ENCODE data around the gene ADAMTSL1. TPM values are rescaled to one million over a fixed set of nuclear protein-coding genes. Genes with fewer than 3 reads are reported as not detected.

ADAMTSL1 gene
- total and polyA plus RNA-seq, 2 of the 8 experiments (the other 6 are each of a cell fraction or from before 2014, with no cell fraction given) = 0.84 to 1.1 TPM

DNA sequence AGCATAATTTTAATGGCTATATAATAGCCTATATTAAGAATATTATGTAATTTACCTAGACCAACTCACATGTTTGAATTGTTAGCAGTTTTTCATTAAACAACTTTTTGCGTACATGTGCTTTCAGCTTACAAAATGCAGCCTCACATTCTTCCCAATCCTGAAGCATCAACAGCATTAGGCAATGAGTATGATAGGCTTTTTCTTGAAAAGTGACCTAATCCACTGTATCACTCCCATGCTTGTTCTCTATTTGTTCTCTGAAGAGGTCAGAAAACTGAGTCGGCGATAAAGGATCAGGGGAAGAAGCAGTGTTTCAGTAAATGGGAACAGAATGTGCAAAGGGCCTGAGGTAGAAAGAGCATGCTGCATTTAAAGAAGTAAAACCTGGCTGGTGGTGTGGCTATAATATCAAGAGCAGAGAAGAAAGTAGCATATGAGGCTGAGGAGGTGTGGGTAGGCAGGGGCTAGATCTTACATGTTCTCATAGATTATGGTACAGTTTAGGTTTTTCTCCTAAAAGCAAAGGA, 346.7 kb downstream of the ADAMTSL1 start:
- H3K27ac ChIP-seq (ENCODE audit: low read depth, low read length) = no peak overlapping the region
- no peaks in the 10 kb centered on the region for H3K27me3 ChIP-seq (replicated peaks in 1 of 4; ENCODE audit: control insufficient read depth in 3 of 4, extremely low read depth in 1 of 4, insufficient read depth in 3 of 4, low read length in 3 of 4)
- H2AFZ ChIP-seq (ENCODE audit: low read length) = no peak overlapping the region
- H3K79me1 ChIP-seq (ENCODE audit: low read depth, low read length) = no peaks in the 10 kb centered on the region
- no peak overlapping the region for H3K18ac ChIP-seq (ENCODE audit: extremely low read depth, low read length)
- H3K4me3 ChIP-seq (ENCODE audit: extremely low read depth in 1 of 4, insufficient read depth in 2 of 4, low read depth in 3 of 4, low read length in 4 of 4) = no peak overlapping the region
- no peak overlapping the region for H3K4me2 ChIP-seq (ENCODE audit: insufficient read depth in 1 of 2, low read depth in 2 of 2, low read length in 2 of 2)
- no peak overlapping the region for H2BK20ac ChIP-seq (ENCODE audit: low read length)
- no peaks in the 10 kb centered on the region for H4K20me1 ChIP-seq (replicated peaks in 1 of 2; ENCODE audit: control insufficient read depth in 1 of 2, insufficient read depth in 2 of 2, low read length in 2 of 2)
- no peaks in the 10 kb centered on the region for H3K23me2 ChIP-seq (ENCODE audit: low read depth, low read length)
- H3K36me3 ChIP-seq (ENCODE audit: control insufficient read depth in 2 of 4, insufficient read depth in 4 of 4, low read length in 3 of 4) = no peaks in the 10 kb centered on the region
- no peak overlapping the region for H3K9ac ChIP-seq (replicated peaks in 1 of 4; ENCODE audit: extremely low read depth in 1 of 4, low read depth in 3 of 4, low read length in 3 of 4)
- H3K4ac ChIP-seq (replicated peaks; ENCODE audit: insufficient read length, low read depth, low read length) = no peak overlapping the region
- no peak for DNase-seq (ENCODE audit: low read depth in 1 of 2, low spot score in 2 of 2)
- no peak overlapping the region for H4K8ac ChIP-seq (ENCODE audit: extremely low read depth, insufficient read depth, low read length)
- H2BK5ac ChIP-seq (ENCODE audit: low read depth, low read length) = no peak overlapping the region
- H3K23ac ChIP-seq (ENCODE audit: insufficient read length) = no peak overlapping the region
- ChIA-PET POLR2A (ENCODE audit: partially characterized antibody) (no interaction called here), CTCF (ENCODE audit: partially characterized antibody) (interaction anchor here (0.7 to 1.5 kb wide), 3 partner anchors 13 to 194 kb away, joined by 3 read pairs; no protein-coding TSS in a partner anchor)
- H2BK120ac ChIP-seq (replicated peaks; ENCODE audit: low read depth, low read length) = no peak overlapping the region
- peaks cover 0 to 3% (median 0%) of the 10 kb centered on the region in 4 experiments; a peak in 1 of 7 replicates for H3K4me1 ChIP-seq (replicated peaks in 1 of 4; ENCODE audit: control insufficient read depth in 3 of 4, insufficient read depth in 4 of 4, low read length in 3 of 4)
- no peak overlapping the region for H2BK12ac ChIP-seq (ENCODE audit: low read depth, low read length)
- H3K14ac ChIP-seq (ENCODE audit: insufficient read length) = no peak overlapping the region
- H3K9me3 ChIP-seq (ENCODE audit: insufficient read depth in 2 of 2, low read depth in 1 of 2, low read length in 1 of 2) = no peaks in the 10 kb centered on the region
- H3K79me2 ChIP-seq (ENCODE audit: control insufficient read depth in 1 of 2, insufficient read depth in 2 of 2, low read length in 2 of 2) = no peaks in the 10 kb centered on the region
- H4K5ac ChIP-seq (ENCODE audit: insufficient read length, low read depth, low read length) = no peak overlapping the region
- H2BK15ac ChIP-seq (ENCODE audit: low read length) = no peak overlapping the region
- 92% methylated on average over 3 of the region's 3 CpGs; no CpG with 5 or more reads in 1 of the 2 experiments for WGBS, 2 experiments (ENCODE audit: extremely low coverage in 1 of 2, insufficient coverage in 1 of 2, insufficient read length in 1 of 2, insufficient replicate concordance in 2 of 2, low coverage in 1 of 2, low lambda C conversion rate in 2 of 2, missing lambda C conversion rate in 1 of 2)
- no peak overlapping the region for H2AK5ac ChIP-seq (ENCODE audit: low read depth, low read length)
- no peak overlapping the region for H3K56ac ChIP-seq (replicated peaks; ENCODE audit: insufficient read length, low read depth, low read length)
- no peak overlapping the region for H4K91ac ChIP-seq (replicated peaks; ENCODE audit: insufficient read length, low read length)
- no peak for FAIRE-seq
- TF ChIP-seq EZH2 (IDR thresholded peaks at IDR 0.05; ENCODE audit: low read depth, low read length, severe bottlenecking) (no peak), HDAC2 (IDR thresholded peaks at IDR 0.05; ENCODE audit: borderline replicate concordance in 1 of 2, low read depth in 2 of 2, low read length in 2 of 2) (no peak), NRF1 (IDR thresholded peaks at IDR 0.05; ENCODE audit: low read depth, low read length) (no peak), EGR1 (IDR thresholded peaks at IDR 0.05; ENCODE audit: borderline replicate concordance, low read depth, low read length) (no peak), JUND (IDR thresholded peaks at IDR 0.05; ENCODE audit: low read length) (no peak), GABPA (IDR thresholded peaks at IDR 0.05; ENCODE audit: borderline replicate concordance, insufficient read depth, low read length) (no peak), TEAD4 (IDR thresholded peaks at IDR 0.05; ENCODE audit: low read depth, low read length) (no peak), ZNF274 (IDR thresholded peaks at IDR 0.05; ENCODE audit: borderline replicate concordance, extremely low read depth, low read length) (no peak), ATF2 (IDR thresholded peaks at IDR 0.05; ENCODE audit: low read length) (no peak)
- TF ChIP-seq, protein P1, sequence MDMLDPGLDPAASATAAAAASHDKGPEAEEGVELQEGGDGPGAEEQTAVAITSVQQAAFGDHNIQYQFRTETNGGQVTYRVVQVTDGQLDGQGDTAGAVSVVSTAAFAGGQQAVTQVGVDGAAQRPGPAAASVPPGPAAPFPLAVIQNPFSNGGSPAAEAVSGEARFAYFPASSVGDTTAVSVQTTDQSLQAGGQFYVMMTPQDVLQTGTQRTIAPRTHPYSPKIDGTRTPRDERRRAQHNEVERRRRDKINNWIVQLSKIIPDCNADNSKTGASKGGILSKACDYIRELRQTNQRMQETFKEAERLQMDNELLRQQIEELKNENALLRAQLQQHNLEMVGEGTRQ (IDR thresholded peaks at IDR 0.05; ENCODE audit: low read length) = no peak

Measured in H1 (cell line).